Spleen (tissue), 11 donors: ENCODE measurements around the gene MYD88. TPM values are rescaled to one million over a fixed set of nuclear protein-coding genes. Genes with fewer than 3 reads are reported as not detected.

Experiments
- DNase-seq: peaks from one replicate; pipeline ENCODE4 v3.0.0-alpha.2; 2020
- H3K27ac ChIP-seq, 8 donors: fragments of 200-600 bp; sonication (generic) in 7 of 8; 1 replicate in 4 of 8; 2 replicates in 4 of 8; pipeline versions ENCODE4 v1.5.0 to v1.8.0; 2016 to 2021; ENCODE audit warnings: inconsistent platforms in 4 of 8, mild to moderate bottlenecking in 4 of 8, moderate library complexity in 1 of 8
- H3K27me3 ChIP-seq, 7 donors: fragments of 200-600 bp; sonication (generic) in 6 of 7; replicated peaks in 1 of 7; 1 replicate in 4 of 7; 2 replicates in 3 of 7; pipeline versions ENCODE4 v1.5.0 to v1.8.0; 2016 to 2021; ENCODE audit warnings: inconsistent platforms in 3 of 7, mild to moderate bottlenecking in 1 of 7
- H3K36me3 ChIP-seq, 6 donors: fragments of 200-600 bp; sonication (generic) in 5 of 6; 1 replicate in 4 of 6; 2 replicates in 2 of 6; pipeline versions ENCODE4 v1.5.0 to v1.8.0; 2016 to 2021; ENCODE audit warnings: inconsistent platforms in 2 of 6
- H3K4me1 ChIP-seq, 6 donors: fragments of 200-600 bp; sonication (generic) in 5 of 6; 1 replicate in 3 of 6; 2 replicates in 3 of 6; pipeline versions ENCODE4 v1.5.0 to v1.8.0; 2016 to 2021; ENCODE audit warnings: inconsistent platforms in 3 of 6
- H3K4me3 ChIP-seq, 8 donors: fragments of 200-600 bp; sonication (generic) in 7 of 8; 1 replicate in 4 of 8; 2 replicates in 4 of 8; pipeline versions ENCODE4 v1.5.0 to v1.8.0; 2016 to 2021; ENCODE audit warnings: inconsistent platforms in 4 of 8, mild to moderate bottlenecking in 4 of 8, moderate library complexity in 2 of 8
- H3K9me3 ChIP-seq, 8 donors: fragments of 200-600 bp; sonication (generic) in 7 of 8; 1 replicate in 4 of 8; 2 replicates in 4 of 8; pipeline versions ENCODE4 v1.5.0 to v1.8.0; 2016 to 2021; ENCODE audit warnings: inconsistent platforms in 4 of 8
- POLR2A ChIP-seq, 3 donors: fragments of 450-650 bp; IDR thresholded peaks; one replicate each; pipeline ENCODE4 v1.5.1; 2017; ENCODE audit warnings: antibody characterized with exemption in 3 of 3, mild to moderate bottlenecking in 1 of 3
- POLR2AphosphoS5 ChIP-seq, 3 donors: sonication (generic); formaldehyde crosslinking; IDR thresholded peaks; one replicate each; pipeline ENCODE4 v1.5.1; 2017; ENCODE audit warnings: antibody characterized with exemption in 3 of 3
- WGBS, 5 donors: extraction: QIAGEN DNeasy Blood & Tissue Kit in 3 of 5; methylation state at CpG; one replicate each; pipeline versions ENCODE4 v1.1.5 to v1.1.7; 2013 to 2018; 5-methylcytosine and 5-hydroxymethylcytosine counted together
- intact Hi-C: fragments of 100-400 bp; cut with DNase I; formaldehyde crosslinking; loops from one replicate; pipeline ENCODE4 v1.15.0; 2023; ENCODE audit warnings: low total_unique reads
- polyA plus RNA-seq, 3 donors: library from polyadenylated mRNA; stranded (reverse); fragments of 200-250 nt; gene quantifications; one replicate each; pipeline ENCODE4 v1.2.1, GENCODE V29; 2013
- total RNA-seq, 7 donors: library from RNA; depleted of rRNA in 3 of 7; stranded (reverse); fragments of >200 nt in 3 of 7; fragmentation: NEBNext Ultra II Directional in 4 of 7; extraction: Animal tissue kit (Norgen Biotek cat#: 25700) in 4 of 7; gene quantifications; one replicate each; pipeline versions ENCODE4 v1.1.0 to v1.2.1, GENCODE V29; 2016 to 2021
- TF ChIP-seq, protein P1 (sequence below), 11 experiments: fragments of 200-600 bp in 7 of 11; fragments of 450-650 bp in 4 of 11; sonication (generic) in 4 of 11; IDR thresholded peaks in 8 of 11; conservative IDR thresholded peaks in 3 of 11; 1 replicate in 7 of 11; 2 replicates in 4 of 11; pipeline versions ENCODE4 v1.4.0 to v1.8.0; 2016 to 2021; ENCODE audit warnings: antibody characterized with exemption in 11 of 11, inconsistent platforms in 4 of 11, mild to moderate bottlenecking in 1 of 11
- donor health status: healthy with polysubstance abuse.
- donor health status: DM: no; HTN: no; CAD: no; lungs with moderate emphysema.
- donor health status: DM: no; HTN: no; CAD: no.
- donor health status: Bipolar disorder and iron deficiency.
- donor health status: healthy.
- donor health status: DM: no; HTN: no; CAD: no.
- donor health status: DM: yes; HTN: yes; CAD: no.

Gene MYD88
- total and polyA plus RNA-seq, 10 donors = 38.8 to 146 (median 73.1) TPM

DNA sequence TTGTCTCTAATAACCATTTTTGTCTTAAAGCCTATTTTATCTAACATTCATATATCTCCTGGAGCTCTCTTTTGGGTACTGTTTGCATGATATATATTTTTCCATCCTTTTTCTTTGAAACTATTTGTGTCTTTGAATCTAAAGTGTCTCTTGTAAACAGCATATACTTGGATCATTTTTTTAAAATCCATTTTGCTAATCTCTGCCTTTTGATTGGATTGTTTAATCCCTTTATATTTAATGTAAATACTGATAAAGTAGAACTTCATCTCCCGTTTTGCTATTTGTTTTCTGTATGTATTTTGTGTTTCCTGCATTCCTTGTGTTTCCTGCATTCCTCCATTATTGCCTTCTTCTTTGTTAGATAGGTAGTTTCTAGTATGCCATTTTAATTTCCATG, 32.9 kb upstream of the MYD88 start:
- no peaks in the 10 kb centered on the region for H3K36me3 ChIP-seq
- peaks cover 0 to 44% (median 9%) of the 10 kb centered on the region in 6 donors for H3K4me1 ChIP-seq
- H3K27ac ChIP-seq = no peak overlapping the region
- TF ChIP-seq, protein P1, sequence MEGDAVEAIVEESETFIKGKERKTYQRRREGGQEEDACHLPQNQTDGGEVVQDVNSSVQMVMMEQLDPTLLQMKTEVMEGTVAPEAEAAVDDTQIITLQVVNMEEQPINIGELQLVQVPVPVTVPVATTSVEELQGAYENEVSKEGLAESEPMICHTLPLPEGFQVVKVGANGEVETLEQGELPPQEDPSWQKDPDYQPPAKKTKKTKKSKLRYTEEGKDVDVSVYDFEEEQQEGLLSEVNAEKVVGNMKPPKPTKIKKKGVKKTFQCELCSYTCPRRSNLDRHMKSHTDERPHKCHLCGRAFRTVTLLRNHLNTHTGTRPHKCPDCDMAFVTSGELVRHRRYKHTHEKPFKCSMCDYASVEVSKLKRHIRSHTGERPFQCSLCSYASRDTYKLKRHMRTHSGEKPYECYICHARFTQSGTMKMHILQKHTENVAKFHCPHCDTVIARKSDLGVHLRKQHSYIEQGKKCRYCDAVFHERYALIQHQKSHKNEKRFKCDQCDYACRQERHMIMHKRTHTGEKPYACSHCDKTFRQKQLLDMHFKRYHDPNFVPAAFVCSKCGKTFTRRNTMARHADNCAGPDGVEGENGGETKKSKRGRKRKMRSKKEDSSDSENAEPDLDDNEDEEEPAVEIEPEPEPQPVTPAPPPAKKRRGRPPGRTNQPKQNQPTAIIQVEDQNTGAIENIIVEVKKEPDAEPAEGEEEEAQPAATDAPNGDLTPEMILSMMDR (IDR thresholded peaks at IDR 0.05 in 8 of 11, conservative IDR thresholded peaks at IDR 0.05 in 3 of 11) = no peak
- no peak for TF ChIP-seq POLR2A (IDR thresholded peaks at IDR 0.05)
- TF ChIP-seq POLR2AphosphoS5 (IDR thresholded peaks at IDR 0.05) = no peak
- no peaks in the 10 kb centered on the region for H3K27me3 ChIP-seq
- intact Hi-C loops = no loop called here
- no peak for DNase-seq
- 63 to 87% (median 75%) methylated on average over 1 of the region's 1 CpG for WGBS, 5 donors
- H3K4me3 ChIP-seq = no peak overlapping the region
- peaks cover 0 to 24% (median 14%) of the 10 kb centered on the region in 8 donors for H3K9me3 ChIP-seq

DNA sequence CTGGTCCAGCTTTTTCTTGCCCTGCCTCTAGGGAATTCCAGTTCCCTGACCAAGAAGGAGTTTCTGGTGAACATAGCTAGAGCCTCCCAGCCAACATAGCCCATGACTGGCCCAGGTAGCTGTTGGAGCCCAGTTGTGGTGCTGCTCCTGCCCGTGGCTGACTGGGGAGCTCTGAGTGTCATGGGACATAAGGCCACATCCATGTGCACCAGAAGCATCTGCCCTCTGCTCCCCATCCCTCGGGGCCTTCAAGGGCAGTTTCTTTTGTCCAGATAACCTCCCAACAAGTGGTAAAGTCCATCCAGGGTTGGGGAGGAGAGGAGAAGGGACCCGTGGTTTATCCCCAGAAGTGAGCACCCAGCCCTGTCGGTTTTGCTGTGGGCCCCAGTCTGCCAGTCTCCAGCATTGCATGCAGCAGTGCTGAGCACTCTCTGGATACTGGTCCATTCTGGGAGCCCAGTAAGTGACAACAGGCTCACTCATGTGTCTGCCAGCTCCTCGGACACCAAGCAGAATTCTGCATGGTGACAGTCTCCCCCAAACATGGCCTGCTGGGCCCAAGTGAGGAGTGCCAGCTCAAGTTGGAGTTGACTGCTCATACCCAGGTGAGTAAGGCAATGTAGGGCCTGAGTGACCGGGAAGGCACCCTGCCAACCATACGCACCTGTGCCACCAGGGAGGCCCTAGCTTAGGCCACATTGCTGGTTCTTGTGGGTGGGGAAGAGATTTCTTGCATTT, 30.4 kb upstream of the MYD88 start:
- 76 to 97% (median 88%) methylated on average over 6 to 7 of the region's 7 CpGs for WGBS, 5 donors

DNA sequence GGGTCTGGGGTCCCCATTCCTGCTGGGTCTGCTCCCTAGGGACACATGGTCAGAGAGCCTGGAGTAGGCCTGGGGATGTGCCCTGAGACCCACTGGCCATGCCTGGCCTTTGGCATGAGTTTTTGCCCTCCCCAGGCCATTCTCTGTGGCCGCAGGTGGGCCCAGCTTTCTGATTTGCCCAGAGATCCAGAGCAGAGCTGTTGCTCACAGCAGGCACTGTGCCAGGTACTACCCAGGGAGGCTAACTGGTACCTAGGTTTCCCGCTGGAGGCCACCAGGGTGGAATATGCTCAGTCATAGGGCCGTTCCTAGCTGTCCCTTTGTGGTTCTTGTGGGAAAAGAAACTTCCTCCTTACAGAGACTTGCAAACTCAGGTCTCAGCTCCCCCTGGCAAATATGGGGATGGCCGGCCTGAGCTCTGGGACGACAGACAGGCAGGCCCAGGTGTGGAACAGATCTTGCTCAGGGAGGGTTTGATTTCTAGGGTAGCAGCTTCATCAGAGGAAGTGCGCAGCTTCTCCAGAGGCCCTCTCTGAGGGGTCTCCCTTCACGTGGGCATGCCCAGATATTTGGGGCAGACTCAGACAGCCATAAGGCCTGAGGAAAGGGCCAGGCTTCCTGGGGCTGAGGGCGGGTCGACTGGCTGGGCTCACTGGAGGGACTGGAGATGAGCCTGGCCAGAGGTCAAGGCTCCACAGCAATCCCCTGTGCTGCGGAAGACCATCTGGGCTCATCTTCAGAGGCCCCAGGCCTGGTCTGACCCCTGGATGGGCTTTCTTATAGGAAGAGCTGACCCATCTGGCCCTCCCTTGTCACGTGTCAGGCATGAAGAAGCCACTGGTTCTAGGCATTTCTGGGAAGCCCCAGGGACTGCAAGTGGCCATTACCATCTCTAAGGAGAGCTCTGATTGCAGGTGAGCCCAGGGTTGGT, 29.5 kb upstream of the MYD88 start:
- intact Hi-C loops = no loop called here
- Histone ChIP-seq H3K4me1 (peaks cover 0 to 27% (median 5%) of the 10 kb centered on the region in 6 donors), H3K36me3 (no peaks in the 10 kb centered on the region), H3K4me3 (no peak overlapping the region), H3K9me3 (peaks cover 0 to 24% (median 14%) of the 10 kb centered on the region in 8 donors), H3K27ac (peak overlapping the region in 4 of 8 donors; percentile 33 to 72 (median 42)), H3K27me3 (no peaks in the 10 kb centered on the region)
- 40 to 61% (median 49%) methylated on average over 6 to 11 of the region's 11 CpGs for WGBS, 5 donors
- DNase-seq = peak; percentile 62
- TF ChIP-seq POLR2AphosphoS5 (IDR thresholded peaks at IDR 0.05) (no peak), POLR2A (IDR thresholded peaks at IDR 0.05) (no peak)
- TF ChIP-seq, protein P1 (IDR thresholded peaks at IDR 0.05 in 8 of 11, conservative IDR thresholded peaks at IDR 0.05 in 3 of 11) = peak in 1 of 11 experiments; percentile 25

More for the DNA sequence above, 30.4 kb upstream of the MYD88 start:
- peak overlapping the region in 5 of 8 donors; percentile 1 to 72 (median 33) for H3K27ac ChIP-seq
- no peak overlapping the region for H3K4me3 ChIP-seq
- no peak for DNase-seq
- intact Hi-C loops = no loop called here
- TF ChIP-seq POLR2AphosphoS5 (IDR thresholded peaks at IDR 0.05) (no peak), POLR2A (IDR thresholded peaks at IDR 0.05) (no peak)
- TF ChIP-seq, protein P1 (IDR thresholded peaks at IDR 0.05 in 8 of 11, conservative IDR thresholded peaks at IDR 0.05 in 3 of 11) = no peak
- peaks cover 0 to 28% (median 5%) of the 10 kb centered on the region in 6 donors for H3K4me1 ChIP-seq
- H3K27me3 ChIP-seq = no peaks in the 10 kb centered on the region
- peaks cover 0 to 24% (median 14%) of the 10 kb centered on the region in 8 donors for H3K9me3 ChIP-seq
- H3K36me3 ChIP-seq = no peaks in the 10 kb centered on the region
